HG02623 (cell line): ENCODE measurements around the gene MYO16.

Experiments
- ATAC-seq: cut with Tn5 transposase; IDR thresholded peaks from one replicate; pipeline ENCODE4 v1.9.1; 2021; ENCODE audit warnings: moderate library complexity; ENCODE audit not compliant: unreplicated experiment

The MYO16 gene

DNA sequence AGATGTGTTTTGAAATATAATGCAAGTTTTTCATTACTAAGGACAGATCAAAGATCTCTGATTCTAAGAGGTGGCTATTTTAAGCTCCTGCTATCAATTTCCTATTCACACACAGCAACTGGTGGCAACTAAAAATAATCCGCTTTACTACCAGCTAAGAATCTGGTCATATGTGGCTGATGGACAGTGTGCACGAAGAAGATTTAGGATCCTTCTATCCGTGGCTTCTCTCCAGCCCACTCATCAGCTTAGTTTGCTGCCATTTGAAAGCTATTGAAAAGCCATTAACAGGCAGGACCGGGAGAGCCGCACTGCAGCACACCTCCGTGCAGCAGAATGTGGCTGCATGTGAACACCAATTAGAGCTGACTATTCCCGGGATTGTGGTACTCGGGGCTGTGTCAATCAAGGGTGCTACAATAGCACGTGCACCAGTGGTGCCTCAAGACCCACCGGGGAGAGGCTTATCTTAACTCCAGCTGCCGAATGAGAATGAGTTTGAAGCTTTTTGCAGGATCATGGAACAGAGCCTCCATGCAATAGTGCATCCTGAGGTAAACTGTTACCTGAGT lies at the start of gene MYO16:
TSS of gene MYO16 (plus strand) at position 431 of the 572 bp plus-strand sequence. CDS start 234 bp downstream, outside the sequence.
- no peak for ATAC-seq

DNA sequence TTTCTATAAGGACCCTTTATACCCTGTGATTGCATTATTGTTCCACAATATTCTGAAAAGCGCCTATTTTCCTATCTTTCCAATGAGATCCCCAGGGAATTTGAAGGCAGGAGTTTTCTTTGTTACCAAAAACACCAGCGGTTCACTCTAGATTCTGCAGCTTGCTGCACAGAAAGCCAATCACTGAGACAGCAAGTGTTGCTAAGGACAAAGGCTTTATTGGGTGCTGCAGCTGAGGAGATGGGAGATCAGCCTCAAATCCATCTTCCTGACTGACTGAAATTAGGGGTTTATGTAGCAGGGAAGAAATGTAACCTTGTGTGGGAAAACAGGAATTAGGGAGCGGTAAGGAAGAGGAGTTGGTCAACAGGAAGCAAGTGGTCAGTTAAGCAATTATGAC lies 42.6 kb upstream of the MYO16 start:
- ATAC-seq: no peak

DNA sequence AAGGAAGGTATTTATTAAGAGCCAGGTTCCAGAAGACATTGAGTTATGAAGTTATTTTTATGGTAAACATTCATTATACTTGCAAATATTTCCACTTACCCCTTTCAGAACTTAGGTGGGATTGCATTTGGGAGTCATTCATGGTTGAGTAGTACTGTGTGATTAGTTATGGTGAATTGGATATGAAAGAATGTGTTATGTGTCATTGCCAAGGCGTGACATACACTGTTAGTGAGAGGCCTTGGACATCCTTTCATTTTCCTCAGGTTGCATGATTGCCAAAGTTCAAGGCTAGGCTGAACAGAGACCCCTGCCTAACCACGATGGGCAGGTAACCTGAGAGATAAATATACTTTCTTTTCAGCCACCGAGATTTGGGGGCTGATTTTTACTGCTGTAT lies 40.9 kb upstream of the MYO16 start:
- ATAC-seq: no peak

DNA sequence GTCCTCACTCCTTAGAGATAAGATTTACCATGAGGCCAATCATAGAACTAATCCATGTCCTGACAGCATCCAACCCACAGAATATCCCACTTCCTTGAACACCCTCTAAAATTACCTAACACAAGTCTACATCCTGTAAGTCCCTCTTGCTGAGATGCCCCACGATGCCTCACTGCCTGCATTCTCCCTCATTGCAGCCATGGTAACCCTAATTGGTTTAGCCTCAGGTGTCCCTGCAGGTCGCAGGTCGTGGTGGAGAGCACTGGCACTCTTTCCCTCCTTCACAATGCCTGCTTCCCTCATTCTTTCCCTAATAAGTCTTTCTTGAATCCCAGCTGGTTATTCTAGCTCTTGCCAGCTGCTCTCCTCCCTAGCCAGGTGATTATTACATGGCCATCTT lies 35.3 kb upstream of the MYO16 start:
- ATAC-seq: no peak

DNA sequence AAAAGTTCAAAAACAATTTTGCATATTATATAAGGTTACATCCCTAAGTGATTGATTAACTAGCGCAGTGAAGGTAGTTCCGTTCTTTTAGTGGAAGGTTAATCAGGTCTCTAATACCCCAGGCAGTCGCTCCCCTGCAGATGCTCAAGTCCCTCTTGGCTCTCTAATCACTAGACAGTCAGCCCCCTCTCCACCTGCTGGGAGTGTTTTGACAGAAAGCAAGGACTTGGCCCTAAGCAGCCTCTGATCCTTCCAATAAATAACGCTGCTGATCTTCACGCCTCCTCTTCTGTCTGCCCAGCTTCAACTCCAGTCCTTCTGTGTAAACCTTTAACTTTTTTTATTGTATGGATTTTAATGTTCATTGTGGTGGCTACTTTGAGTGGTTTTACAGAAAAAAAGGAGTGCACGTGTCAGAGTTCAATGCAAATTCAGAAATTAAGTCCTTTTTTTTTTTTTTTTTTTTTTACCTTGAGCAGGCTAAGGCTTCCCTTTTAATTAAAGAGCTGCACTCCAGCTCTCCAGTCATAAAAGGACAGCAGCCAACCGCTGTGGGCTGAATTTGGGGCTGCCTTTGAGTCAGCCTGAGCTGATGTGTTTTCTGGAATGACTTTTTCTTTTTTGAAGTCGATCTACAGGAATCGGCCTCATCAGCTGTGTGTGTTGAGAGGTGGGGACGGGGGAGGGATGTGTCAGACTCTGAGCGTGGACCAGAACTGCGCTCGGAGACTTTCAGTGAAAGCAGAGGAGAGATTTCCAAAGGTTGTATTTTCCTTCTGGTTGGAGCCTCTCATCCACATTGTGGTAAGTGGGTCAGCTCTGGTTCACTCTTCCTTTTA lies 33.8 kb upstream of the MYO16 start:
- ATAC-seq: no peak

DNA sequence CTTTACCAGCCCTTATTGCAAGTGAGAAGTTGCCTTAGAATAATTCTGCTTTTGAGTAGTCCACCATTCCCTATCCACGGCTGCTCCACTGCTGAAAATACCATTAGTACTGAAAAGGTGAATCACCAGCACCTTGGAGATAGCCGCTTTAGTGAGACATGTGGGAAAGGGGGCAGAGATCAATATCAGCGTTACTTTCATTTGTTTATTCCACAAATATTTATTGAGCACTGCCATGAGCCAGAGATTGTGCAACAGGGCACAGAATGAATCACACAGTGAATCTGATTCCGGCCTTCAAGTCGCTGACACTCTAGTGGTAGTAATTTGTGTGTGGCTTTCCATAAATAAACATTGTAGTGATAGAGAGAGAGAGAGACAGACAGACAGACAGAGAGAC lies 31.5 kb upstream of the MYO16 start:
- ATAC-seq: no peak

DNA sequence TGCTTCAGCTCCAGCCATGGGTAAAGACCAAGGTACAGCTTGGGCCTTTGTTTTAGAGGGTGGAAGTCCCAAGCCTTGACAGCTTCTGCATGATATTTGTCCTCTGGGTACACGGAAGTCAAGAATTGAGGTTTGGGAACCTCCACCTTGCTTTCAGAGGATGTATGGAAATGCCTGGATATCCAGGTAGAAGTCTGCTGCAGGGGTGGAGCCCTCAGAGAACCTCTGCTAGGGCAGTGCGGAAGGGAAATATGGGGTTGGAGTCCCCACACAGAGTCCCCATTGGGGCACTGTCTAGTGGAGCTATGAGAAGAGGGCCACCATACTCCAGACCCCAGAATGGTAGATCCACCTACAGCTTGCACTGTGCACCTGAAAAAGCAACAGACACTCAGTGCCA lies 23.0 kb upstream of the MYO16 start:
- no peak for ATAC-seq

DNA sequence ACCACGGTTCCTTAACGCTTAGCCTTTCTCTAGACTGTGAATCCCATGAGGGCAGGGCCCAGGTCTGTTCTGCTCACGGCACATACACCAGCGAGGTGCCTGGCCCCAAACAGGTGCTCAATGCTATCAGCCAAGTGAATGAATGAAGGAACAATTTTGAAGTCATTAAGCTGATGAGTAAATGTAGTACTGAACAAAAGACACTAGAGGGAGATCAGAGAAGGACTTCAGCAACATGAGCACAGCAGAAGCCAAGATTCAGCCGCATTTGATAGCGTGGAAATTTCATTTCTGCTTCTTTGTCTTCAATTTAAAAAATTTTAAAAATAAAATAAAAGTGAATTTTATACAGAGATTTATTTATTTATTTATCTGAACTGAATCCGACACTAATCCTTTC lies 20.1 kb upstream of the MYO16 start:
- no peak for ATAC-seq

DNA sequence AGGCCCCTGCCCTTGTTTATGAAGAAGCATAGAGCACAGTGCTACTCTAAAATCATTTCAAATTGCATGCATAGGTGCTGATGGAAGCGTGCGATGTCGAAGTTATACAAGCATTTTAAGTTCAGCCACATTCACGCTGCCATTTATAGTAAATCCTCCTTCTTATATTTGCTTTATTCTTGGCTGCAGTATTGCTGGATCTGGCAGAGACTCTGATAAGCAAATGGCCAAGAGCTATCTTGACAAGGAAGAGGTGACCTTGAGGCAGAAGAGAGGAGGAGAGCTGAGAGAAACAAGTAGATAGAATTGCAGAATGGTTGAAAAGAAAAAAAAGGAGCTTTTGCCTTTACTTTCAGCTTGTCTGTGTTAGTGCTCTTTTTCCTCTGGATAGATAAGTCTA lies 18.9 kb upstream of the MYO16 start:
- no peak for ATAC-seq

DNA sequence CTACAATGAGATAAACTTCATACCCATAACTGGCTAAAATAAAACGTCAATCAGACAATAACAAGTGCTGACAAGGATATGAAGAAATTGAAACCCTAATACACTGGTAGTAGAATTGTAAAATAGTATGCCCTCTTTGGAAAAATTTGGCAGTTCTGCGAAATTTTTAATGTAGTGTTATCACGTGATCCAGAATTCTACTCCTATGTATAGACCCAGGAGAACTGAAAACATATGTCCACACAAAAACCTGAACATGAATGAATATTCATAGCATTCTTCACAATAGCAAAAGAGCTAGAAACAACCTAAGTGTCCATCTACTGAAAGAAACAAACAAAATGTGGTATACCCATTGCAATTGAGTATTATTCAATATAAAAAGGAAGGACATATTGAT lies 14.2 kb upstream of the MYO16 start:
- no peak for ATAC-seq

DNA sequence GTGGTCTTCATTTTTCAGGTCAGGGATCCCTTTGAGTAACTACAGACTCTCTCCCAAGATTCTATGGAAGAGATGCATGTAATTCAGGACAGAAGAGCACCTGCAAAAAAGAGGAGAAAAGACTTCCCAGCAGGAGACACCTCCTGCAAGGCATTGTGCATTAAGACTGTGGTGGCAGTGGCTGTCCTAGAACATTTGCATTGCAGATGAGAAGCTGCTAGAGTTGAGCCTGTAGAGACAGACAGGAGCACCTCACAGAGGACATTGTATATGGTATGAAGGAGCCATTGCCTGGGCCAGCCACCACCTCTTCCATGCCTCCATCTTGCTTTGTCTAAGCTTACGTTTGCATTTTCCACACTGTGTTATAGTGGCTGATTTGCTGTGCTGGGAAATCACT lies 11.2 kb upstream of the MYO16 start:
- ATAC-seq: no peak

DNA sequence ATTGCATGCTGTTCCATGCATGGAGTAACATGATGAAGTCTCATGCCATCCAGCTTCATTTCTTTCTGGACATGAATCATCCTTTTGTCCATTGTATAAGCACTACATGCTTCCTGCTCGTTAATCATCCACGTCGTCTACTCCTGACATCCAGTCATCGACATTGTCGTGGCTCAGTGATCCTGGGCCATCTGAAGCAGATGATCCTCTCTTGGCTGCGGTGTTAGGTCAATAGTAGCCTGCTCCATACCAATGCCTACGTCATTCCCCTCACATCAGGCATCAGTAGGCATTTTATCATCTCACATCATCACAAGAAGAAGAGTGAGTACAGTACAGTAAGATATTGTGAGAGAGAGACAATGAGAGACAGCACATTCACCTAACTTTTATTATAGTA lies 7.9 kb upstream of the MYO16 start:
- ATAC-seq: no peak

DNA sequence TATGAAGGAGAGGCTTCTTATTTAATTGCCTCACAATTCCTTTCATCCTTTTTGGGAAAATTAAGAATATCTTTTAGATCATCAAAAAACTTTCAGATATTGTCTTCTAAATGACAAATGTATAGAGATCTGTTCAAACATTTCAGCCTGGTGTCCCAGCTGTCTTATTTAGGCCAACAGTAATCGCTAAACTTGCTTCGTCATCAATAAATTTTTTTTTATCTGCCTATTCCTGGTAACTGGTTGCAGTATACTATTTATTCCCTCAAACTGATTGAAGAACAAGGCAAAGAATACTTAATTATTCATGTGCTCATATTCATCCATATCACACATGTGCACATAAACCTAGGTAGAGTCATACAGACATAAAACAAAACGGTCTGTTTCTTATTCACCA lies 5.3 kb upstream of the MYO16 start:
- no peak for ATAC-seq

DNA sequence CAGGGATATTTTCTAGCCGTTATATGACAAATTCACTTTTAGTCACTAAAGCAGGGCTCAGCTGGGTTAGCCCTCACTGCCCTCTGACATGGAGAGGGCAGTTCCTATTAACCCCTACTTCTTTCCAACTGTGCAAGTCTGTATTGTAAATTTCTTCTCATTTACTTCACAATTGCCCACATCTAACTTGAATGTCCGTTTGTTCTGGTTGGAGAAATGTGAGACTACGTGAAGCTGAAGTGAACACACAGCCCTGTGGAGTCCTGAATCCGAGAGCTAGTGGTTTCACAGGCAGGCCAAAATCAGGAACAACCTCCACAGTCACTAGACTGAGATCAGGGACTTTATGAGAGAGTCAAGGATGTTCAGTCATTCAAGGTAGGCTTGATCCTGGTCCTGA lies 4.4 kb upstream of the MYO16 start:
- no peak for ATAC-seq

DNA sequence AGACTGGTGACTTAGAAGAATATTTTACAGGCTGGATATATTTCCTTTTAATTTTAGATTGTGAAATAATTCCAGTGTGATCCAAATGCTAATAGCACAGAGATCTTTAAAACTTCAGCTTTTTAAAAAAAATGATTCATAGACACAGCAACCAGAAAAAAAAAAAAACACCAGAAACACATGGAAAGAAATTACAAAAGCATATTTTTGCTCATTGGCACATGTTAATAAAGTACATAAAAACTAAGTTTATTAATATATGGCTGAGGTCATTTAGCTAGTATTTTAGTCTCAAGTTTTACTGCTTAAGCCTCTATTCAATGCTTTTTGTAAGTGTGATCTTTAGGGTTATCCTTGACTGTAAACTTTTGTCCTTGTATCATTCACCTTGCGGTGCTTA lies 577 bp downstream of the MYO16 start:
- no peak for ATAC-seq

DNA sequence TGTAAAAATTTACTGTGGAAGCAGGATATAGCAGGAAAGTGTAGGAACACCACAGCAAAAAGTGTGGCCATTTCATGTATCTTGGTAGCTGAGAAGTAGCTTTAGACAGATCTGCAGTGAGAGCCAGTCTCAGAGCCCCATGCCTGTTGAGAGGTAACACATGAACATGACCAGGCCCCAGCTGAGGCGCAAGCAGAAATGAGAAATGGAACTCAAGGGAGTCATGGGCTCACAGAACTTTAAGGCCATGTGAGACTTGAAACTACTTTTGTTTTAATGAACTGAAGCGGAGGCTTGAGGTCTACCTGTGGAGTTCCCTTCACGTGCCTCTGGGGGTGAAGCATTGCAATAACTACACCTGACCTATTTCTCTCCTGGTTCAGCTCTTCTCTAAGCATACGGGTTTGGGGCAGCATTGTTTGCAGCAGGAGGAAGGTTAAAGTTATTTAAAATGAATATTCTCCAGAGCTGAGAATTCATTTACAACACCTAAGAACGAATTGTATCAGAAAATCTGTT lies 3.3 kb downstream of the MYO16 start:
- no peak for ATAC-seq

DNA sequence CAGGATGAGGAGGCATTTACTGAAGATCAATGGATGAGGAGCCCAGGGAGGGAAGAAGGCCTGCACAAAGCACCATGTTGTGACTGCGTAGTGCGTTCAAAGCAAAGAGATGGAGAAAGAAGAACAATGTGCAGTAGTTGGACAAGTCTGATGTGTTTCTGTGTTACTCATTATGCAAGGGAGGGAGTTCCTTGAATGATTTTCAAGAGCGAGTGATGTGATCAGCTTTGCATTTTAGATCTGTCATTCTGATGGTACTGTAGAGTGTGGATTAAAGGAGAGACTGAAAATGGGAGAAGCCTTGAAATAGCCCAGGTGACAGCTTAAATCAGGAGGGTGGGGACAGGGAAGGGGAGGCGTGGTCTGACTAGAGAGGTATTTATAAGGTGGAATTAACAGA lies 9.5 kb downstream of the MYO16 start:
- ATAC-seq: no peak

DNA sequence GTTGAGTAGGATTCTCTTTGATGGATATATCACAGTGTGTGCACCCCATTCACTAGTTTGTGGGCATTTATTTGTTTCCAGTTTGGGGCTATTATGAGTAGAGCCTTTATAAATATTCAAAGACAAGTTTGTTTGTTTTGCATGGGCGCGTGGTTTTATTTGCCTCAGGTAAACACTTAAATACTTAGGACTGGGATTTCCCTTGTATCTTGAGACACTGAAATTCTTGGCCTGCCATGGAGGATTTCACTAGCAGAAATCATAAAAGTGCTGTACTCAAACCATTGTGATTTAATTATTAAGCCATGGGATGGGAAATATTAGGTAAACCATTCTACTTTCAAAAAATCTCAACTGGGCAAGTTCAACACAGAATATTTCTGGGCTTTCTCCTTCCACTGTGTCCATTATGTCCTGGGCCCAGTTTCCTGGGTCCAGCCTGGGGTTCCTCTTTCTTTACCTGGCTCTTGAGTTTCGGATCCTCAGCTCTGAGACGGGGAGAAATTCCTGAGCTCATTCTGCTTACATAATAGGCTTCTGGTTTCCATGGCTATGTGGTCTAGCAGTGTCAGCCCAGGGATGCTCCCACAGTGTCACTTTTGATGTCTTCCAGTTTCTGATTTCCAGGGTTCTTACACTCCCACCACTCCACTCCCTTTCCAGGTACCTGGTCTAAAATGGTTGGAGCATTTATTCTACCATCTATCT lies 14.4 kb downstream of the MYO16 start:
- no peak for ATAC-seq

DNA sequence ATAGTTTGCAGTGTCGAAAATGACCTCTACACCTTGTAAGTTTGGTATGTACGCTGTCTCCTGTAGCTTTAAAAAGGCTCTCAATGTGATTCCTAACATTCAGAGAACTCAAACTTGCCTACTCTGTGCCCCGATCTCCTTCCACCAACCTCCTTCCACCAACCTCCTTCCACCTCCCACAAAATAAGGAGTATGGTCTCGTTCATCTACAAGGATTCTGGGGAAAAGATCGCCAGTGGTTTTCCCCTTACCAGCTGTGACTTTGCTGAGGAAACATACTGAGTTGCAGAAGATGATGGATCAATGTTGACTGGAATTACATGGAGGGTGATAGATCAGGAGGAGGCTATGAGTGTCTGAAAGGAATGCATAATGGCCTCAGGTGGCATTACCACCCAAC lies 16.0 kb downstream of the MYO16 start:
- ATAC-seq: no peak

DNA sequence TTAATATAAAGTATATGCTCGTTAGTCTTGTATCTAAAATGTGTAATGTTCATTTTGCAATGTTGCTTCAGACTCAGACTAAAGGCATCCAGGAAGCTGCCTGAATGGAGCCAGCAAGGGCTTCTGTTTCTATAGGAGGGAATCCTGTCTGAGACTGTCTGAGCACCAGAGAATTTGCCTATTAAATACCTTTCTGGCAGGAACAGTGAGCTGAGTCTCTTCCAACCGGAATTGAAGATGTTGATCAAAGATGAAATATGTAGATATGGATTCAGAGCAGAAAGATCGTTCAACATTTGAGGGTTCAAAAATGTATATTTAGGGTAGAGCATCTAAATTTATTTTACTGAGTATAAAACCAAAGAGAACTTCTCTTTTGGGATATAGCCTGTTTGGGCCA lies 20.9 kb downstream of the MYO16 start:
- no peak for ATAC-seq

DNA sequence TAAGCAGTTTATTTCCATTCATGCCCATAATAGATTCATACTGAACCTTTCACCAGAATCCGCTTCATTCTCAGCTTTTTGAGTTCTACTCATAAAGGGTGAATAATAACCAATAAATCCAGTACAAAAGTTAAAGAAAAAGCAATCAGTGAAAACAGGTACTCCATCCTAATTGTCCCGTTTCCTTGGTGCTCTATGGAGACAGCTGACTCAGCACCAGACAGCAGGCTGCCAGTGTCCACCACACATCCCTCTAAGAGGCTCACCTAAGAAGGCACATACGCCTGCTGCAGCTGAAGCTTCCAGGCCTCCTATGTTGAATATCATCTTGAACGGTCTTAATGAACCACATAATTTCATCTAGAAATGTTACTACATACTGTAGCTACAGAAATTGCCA lies 27.3 kb downstream of the MYO16 start:
- ATAC-seq: no peak

DNA sequence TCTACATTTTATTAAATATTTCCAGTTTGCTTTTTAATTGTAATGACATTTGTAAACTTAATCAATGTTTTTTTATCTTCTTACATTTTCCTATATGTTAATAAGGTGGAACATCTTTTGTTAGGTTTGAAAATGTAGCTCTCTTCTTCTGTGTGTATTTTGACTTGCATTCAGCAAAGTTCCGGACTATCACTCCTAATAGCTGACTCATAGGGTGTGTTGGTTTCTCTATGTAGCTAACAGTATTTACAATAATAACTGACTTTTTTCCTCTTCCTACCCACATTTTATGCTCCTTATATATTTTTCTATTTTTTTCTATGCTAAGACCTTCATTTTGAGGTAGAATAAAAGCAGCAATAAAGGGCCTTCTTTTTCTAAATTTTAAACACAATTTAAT lies 28.1 kb downstream of the MYO16 start:
- no peak for ATAC-seq
